HG03045 (cell line): ENCODE data around the gene EHF.

ENCODE experiments used
- ATAC-seq: cut with Tn5 transposase; IDR thresholded peaks from one replicate; pipeline ENCODE4 v1.9.1; 2021; ENCODE audit warnings: mild to moderate bottlenecking, moderate library complexity; ENCODE audit not compliant: unreplicated experiment

EHF gene

DNA sequence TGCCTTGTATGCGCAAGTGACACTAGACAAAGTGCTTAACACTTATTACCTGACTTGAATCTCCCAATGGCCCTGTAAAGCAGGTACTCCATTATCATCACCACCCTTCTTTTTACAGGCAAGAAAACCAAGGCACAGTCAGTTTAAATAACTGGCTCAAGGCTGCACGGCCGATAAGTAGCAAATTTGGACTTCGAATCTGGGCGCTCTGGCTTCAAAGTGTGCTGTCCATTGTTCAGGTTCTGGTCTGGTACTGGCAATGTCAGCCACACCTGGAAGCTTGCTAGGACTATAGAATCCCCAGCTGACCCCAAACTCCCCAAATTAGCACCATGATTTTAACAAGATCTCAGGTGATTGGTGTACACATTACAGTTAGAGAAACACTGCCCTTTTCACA lies 19.3 kb upstream of the EHF start:
- no peak for ATAC-seq

DNA sequence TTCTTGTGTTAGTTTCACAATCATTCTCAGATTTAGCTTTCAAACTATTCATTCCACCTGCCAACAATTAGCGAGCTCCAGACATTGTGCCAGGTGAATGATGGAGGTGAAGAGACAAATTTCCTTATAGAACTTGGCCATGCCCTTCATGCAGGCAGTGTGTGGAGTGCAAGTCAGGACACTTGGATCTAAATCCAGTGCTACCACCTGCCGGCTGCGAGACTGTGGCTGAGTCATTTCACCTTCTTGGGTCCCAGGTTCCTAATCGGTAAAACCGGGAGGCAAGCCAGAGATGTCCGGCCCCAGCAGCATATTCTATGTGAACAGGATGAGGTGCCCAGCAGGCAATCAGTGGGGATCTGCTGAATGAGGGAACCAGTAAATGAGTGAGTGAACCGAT lies 18.6 kb upstream of the EHF start:
- no peak for ATAC-seq

DNA sequence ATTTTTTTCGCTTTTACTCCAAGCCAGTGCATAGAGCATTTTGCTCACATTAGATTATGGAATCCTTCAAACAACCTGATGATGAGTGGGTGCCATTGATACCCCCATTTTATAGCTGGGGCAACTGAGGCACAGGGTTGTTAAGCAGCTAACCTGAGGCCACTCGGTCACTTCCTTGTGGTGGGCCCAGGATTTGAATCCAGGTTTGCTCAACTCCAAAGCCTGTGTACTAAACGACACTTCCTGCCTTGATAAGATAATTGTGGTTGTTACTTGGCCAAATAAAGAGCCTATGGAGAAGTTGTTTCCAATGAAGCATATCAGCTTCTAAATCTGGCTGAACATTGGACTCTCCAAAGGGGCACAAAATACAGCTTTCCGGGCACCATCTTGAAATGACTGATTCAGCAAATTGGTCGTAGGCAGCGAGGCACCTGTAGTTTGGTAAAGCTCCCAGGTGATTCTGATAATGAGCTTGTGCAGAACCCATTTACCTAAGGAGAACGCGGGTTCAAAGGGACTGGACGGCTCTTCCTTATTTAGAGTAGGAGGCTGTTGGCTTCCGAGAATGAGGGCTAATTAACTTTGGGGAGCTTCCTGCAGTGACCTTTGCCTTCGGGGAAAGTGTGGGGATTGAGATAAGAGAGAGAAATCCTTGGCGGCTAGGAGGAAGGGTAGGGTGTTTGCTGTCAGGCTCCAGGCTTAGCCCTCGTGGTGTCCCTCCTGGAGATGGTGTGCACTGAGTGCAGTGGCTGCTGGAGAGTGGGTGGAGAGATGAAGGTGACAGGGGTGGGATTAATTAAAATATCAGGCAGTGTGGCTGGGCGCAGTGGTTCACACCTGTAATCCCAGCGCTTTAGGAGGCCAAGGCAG lies 17.5 kb upstream of the EHF start:
- no peak for ATAC-seq

DNA sequence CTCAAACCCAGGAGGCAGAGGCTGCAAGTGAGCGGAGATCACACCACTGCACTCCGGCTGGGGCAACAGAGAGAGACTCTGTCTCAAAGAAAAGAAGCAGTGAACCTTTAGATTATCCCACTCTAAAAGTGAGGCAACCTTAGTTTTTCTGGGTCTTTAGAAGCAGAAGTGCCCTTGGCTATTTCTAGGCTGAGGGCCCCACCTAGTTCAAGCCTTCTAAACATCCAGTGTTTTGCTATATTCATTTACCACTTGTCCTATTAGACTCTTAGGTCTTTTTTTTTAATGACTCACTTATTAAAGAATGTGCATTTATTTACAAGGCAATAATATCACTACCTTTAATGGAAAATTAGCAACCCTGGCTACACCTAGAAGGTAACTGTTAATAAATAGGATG lies 16.7 kb upstream of the EHF start:
- no peak for ATAC-seq

DNA sequence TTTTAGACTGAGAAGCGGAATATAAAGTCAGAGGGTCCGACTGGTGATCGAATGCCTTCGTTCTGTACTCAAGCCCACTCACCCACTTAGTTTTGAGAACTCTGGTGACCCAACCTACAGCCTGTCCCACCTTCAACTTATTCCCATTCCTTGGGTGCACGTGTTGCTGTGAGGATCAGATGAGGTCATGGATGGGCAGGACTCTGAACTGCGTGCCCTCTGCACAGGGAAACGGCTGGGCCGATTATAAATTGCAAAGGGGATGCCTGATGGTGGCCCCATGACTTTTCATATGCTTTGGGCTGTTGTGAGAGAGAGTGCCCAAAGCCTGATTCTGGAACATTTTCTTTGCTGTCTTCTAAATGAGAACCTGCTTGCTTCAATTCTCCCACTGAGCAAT lies 16.0 kb upstream of the EHF start:
- no peak for ATAC-seq

DNA sequence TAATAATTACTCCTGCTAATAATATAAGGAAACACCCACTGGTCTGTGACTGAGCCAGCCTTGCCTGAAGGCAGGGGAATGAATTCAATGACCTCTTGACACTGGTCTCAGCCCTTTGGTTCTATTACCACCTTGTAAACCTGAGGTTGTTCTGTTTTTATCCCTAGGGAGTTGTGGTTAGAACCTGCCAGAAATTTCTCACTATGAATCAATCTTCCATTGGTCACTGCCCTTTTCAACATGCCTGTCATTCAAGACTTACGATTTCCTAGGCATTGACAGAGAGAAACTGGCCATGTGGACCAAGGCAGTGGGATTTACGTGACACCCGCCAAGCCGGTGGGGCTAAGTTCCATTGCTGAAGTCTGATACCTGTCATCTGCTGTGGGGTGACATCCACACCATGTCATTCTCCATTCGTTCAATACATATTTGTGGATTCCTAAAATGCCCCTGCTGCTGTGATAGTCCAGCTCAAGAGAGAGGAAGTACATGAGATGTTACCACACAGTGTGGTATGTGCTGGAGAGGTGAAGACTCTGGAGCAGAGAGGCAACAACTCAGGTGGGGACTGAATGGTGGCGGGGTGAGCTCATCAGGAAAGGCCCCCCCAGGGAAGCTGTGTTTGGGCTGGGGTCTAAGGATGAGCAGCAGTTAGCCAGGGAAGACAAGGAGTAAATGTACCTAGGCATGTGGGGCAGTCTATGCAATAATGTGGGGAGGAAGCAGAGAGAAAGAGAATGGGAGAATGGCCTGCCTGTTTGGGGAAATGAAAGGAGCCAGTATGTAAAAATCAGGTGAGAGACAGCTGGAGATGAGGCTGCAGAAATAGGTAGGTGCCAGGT lies 15.2 kb upstream of the EHF start:
- ATAC-seq = no peak

DNA sequence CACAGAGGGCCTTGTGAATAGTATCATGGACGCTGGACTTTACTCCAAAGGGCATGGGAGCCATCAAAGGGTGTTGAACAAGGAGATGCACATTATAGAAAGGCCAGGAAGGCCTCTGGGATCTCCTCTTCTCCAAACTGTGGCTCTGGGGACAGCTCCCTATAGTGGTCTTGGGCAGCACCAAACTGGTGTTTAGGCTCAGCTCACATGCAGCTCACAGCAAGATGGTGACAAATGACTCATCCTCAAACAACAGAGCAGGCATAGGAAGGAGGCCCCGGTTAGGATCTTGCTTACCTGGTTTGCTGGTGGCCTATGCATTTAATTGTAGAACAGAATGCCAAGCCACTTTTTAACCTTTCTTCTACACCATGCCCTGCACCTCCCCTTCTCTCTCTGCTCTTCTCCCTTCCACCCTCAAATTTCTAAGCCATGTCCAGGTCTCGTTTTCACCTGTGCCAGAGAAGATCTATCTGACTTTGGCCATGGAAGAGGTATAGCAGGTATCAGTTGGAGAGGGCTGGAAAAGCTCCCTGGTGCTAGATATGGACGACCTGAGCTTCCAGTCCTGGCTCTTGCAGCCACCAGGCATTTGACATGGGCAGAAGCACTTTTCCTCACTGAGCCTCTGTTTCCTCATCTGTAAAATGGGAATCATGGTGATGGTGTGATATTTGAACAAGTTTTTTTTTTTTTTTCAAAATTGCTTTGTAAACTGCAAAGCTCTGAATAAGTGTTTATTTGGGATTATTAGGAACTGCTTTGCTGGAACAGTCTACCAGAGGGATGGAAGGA lies 14.4 kb upstream of the EHF start:
- no peak for ATAC-seq

DNA sequence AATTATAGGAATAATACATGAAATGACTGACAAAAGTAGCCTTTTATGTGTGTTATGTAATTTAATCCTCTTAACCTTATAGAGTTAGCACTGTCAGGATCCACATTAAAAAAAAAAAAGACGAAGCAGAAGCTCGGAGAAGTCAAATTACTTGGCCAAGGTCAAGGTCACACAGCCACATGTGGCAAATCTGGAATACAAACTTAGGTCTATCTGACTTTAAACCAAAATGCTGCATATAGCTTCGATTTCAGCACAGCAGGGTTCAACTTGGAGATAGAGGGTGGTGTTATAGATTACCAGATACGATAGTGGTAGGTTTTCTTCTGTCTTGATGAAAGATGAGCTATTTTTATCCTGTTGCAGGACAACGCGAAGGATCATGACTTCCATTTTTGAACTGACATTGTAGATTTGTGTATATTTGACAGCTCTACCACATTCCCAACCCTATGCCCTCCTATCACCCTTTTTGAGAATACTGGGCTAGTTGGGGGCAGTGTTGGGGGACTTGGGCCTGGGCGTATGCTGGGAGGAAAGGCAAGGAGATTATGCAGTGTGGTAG lies 11.6 kb upstream of the EHF start:
- ATAC-seq = no peak

DNA sequence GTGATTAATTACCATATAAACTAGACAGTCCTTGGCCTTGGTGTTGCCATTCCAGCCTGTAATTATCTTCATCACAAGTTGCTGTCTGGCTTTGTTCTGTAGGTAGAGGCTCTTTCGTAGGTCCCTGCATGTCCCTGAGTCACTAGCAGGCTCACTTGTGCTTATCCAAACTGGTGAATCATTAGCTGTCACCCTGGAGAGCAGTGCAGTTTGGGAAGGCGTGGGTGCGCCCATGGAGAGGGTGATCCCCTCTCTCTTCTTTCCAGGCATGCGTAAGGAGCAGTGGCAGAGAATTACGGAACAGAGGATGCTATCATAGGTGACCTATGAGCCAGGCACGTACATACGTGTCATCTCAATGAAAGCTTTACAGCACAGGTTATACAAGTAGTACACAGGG lies 11.0 kb upstream of the EHF start:
- ATAC-seq = no peak

DNA sequence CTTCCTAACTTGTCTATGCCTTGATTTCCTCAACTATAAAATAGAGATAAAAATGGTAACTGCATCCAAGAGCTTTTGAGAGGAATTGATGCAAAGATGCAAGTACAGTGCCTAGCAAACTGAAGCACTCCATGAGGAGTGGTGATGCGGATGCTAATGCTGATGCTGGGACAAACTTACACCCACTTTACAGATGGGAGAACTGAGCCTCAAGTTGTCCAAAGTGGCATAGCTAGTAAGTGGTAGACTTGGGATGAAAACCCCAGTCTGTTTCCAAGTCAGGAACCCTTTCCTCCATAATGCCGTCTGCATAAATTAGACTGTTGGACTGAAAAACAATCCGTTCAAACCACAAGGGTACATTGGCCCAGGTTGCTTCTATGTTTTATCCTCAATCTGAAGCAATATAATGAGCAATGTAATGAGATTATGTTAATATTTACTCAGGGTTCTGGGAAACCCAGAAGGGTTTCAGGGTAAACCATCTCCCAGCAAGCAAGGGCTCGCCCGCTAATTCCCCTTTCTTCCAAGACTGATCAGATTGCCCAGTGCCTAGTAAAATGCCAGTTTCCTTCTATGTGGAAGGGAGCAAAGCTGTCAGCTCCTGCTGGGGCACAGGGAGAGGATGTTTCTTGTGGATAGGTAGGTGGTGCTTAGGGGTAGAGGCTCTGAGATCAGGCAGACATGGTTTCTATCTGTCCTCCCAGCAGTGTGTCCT lies 10.4 kb upstream of the EHF start:
- no peak for ATAC-seq

DNA sequence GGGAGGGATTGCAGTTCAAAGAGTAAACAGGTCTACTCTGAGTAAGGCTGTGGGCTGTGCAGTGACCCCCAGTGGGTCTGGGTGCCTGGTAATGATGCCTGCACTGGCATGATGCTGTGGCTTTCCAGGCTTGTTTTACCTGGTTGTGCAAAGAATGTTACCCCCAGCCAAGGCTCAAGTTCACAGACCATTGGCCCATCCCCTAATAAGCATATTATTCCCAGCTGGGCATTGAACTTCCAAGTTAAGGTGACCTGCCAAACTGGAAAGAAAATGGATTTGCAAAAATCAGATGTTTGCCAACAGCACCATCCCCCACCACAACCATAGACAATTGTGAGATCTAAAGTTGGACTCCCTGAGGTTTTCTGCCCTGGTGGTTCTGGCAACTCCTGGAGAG lies 7.9 kb upstream of the EHF start:
- no peak for ATAC-seq

DNA sequence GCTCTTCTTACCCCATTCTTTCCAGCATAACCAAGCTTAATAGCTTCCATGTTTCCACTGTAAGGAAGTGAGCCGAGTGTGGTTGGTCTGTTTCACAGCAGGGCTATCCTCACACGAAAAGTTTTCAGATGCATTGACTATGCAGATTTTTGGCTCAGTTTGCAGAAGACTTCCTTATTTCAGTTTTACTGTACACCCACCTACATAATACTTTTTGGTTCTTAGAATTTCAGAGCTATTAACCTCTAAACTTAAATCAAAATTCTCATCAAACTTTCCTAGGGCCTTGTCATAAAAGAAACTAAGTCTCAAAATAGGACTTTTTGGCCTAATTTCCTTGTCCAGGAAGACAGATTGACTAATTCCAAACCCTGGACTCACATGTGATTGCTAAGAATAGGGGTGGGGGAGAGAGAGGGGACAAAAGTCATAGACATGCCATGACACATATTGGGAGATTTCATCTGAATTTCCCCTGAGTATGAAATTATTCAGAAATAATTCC lies 7.3 kb upstream of the EHF start:
- peak; percentile 72 for ATAC-seq

DNA sequence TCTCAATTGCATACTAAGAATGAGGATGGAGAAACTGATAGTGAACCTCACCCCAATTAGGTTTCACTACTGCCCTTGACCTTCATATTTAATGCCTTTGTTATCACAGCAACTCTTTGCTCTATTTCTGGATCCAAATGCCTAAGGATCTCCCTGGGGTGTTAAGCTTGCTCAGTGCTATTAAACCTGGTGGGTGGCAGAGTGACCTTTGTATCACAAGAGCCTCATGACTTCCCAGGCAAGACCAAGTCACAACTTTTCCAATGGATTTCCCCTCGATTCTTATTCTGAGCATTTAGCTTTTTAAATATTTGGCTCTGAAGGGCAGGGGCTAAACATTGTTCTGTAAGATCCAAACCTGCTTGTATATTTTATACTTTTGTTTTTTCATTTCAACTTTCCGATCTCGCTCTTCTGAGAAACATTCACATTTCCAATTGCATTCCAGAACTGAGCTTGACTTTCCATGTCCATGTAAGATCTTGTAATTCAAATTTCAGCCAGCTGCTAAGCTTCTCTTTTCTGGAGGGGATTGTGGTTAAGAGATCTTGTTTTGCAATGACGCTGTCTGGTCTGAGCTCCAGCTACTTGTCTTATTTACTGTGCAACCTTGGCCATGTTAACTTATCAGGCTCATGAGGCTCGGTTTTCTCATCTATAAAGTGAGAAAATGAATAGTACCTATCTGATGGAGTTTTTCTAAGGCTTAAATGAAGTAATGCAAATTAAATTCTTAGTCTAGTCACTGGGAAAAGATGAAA lies 6.4 kb upstream of the EHF start:
- no peak for ATAC-seq

DNA sequence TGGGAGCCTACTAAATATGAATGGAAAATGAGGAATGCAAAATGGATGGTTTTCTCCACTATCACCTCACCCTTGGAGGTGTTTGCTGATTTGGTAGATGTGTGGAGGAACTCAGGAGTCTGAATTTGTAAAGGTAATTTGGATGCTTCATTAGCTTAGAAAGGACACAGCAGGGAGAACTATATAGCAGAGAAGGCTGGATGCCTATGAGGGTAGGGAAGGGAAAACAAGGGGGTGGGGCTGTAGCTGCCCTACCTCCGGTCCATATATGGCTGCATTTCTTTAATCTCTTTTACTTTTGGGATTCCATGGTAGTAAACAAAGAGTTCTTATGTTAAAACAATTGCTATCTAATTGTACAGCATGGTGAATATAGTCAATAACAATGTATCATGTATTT lies 4.8 kb upstream of the EHF start:
- no peak for ATAC-seq

DNA sequence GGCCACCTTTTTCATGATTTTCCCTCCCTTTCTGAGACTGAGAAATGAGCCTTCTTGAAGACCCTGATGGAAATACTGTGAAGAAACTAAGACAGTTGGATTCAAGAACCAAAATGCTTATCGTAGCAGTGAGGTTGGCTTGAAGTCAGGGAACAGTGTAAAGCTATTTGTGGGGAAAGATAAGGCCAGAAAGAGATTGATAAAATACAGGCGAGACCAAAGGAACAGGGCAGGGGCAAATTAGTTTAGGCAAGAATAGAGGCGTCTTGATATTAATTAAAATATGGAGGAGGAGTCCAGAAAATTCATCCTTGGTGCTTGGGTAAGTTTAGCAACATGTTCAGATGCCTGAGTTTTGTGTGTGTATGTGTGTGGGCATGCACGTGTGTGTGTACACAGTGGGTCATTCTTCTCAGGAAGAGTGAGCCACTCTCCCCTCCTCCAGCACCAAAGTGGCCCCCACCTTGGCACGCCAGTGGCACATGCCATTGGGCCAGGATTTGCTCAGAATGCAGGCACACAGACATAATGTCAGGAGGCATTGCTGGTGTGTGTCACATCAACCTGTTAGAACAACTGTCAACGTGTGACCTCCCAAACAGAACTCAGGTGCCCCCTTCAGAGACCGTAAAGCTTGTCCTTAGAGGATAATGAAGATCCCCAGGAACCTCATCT lies 3.9 kb upstream of the EHF start:
- no peak for ATAC-seq

DNA sequence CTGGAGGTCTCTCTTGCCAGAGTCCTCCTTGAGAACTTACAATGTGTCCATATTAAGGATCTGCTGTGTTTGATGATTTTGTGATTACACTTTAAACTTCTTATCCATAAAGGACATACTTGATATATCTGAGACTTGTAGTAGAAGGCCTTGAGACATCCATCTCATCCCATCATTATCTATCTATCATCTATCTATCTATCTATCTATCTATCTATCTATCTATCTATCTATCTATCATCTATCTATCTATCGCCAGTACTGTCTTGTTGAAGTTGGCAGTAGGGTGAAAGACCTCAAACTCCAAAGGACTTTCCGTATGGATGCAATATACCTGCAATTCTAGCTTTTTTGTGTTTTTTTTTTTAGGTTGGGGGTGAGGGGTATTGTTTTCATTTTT lies 2.5 kb upstream of the EHF start:
- no peak for ATAC-seq

DNA sequence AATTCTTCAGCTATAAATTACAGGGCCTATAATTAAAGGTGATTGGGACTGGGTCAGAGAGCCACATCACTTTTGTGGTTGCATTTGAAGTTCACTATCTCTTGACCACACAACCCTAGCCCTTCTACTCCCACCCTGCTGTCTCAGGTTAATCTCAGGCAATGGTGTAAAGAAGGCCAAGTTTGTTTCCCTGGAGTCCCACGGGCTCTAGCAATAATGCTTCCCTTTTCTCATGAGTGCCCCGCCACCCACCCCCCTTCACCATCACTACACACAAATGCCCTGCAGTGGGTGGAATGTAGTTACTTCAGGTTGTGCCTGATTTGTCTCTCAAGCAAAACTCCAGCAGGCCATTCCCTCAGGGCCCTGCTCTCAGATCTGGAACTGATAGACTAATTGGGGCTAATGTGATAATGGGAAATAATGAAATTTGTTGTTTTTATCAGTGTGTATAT lies 1.8 kb upstream of the EHF start:
- no peak for ATAC-seq

DNA sequence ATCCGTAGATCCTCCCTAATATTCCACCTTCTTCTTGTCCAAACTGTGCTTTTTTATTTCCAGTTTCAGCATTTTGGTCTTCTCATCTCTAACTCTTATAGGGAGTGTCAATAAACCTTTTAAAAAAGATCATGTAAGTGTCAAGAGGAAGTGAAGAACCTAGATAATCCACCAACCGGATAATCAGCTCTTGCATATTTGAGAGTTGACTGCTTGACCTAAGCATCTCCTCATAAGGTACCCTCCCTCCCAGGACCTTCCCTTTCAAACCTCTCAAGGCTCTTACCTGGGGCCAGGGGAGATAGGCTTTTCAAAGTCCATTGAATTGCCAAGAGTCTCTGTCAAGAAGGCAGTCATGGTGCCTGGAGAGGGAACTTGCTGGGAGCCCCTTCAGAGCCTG lies 691 bp upstream of the EHF start:
- no peak for ATAC-seq

DNA sequence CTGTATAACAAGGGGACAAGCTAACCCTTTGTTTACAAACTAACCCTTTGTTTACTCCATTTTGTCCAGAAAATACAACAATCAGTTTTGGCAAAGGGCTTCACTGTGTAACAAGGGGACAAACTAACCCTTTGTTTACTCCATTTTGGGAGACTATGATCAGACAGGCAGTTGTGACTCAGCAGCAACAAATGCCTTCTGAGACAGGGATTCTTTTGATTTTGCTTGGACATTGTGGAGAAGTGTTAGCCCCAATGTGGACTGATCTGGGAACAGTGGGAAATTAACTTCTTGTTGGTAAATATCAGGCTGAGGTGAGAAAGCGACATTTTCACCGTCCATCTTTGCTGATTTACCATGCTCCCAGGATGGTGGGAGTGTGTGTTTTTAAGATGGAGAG lies 983 bp downstream of the EHF start:
- ATAC-seq = no peak
